ENCODE results near the gene AQR. TPM values are rescaled to one million over a fixed set of nuclear protein-coding genes. Genes with fewer than 3 reads are reported as not detected.
"Not testable (repeated sequence)": the region's sequence is repeated elsewhere in the genome, so short reads cannot be mapped to it uniquely, and the experiment has no call there.

AQR gene
- total and polyA plus RNA-seq, 10 of the 15 experiments (the other 5 are each of a cell fraction or from before 2014, with no cell fraction given): 18.2 to 53.5 (median 32.6) TPM

DNA sequence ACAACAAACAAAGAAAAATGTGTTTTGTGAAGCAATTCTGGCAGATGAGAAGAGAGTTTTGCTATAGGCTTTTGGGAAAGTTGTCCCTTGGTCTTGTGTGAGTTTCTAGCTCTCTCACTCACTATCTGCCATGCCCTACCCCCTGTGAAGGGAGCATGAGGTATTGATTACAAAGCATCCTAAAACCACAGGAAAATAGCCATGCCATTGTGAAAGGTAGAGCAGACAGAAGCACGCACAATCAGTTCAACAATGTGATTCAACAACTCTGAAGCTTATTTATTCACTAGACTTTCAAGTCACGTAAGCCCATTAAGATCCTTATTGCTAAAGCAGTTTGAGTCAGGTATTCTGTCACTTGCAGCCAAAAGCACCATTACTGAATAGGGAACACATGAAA, 6.5 kb upstream of the AQR start (continued):
- TF ChIP-seq, protein P1, sequence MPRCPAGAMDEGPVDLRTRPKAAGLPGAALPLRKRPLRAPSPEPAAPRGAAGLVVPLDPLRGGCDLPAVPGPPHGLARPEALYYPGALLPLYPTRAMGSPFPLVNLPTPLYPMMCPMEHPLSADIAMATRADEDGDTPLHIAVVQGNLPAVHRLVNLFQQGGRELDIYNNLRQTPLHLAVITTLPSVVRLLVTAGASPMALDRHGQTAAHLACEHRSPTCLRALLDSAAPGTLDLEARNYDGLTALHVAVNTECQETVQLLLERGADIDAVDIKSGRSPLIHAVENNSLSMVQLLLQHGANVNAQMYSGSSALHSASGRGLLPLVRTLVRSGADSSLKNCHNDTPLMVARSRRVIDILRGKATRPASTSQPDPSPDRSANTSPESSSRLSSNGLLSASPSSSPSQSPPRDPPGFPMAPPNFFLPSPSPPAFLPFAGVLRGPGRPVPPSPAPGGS (IDR thresholded peaks at IDR 0.05; ENCODE audit: borderline replicate concordance, insufficient read depth, low read depth, low read length, poor library complexity, severe bottlenecking): no peak
- TF ChIP-seq TBL1XR1 (IDR thresholded peaks at IDR 0.05; ENCODE audit: low read depth, low read length) (no peak), STAT3 (IDR thresholded peaks at IDR 0.05; ENCODE audit: low read depth, low read length) (no peak)

DNA sequence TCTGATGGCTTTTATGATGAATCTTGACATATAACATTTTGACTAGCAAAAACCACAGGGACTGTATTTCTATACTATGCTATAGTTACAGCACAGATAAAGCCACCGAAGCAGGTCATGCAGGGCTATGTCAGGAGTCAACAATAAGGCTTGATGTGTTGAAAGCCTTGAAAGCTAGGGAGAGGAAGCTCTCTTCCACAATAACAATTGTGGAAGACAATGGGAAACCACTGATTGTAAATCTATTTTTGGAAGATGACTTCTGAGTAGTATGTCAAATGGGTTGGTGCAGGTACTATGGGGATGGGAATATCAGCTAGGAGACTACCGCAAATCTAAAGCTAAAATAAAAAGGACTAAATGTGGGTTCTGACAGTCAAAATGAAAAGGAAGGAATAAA, 4.0 kb upstream of the AQR start:
- Histone ChIP-seq H3K9ac (ENCODE audit: control insufficient read depth, insufficient read depth, low read length) (no peak overlapping the region), H2AFZ (ENCODE audit: control insufficient read depth, low read depth, low read length) (no peak overlapping the region), H3K79me2 (ENCODE audit: control insufficient read depth, insufficient read depth, low read length) (peaks cover 12% of the 10 kb centered on the region), H4K20me1 (ENCODE audit: control insufficient read depth, insufficient read depth) (no peaks in the 10 kb centered on the region), H3K27me3 (replicated peaks in 1 of 2; ENCODE audit: control insufficient read depth in 2 of 2, insufficient read depth in 2 of 2, low read length in 1 of 2) (no peaks in the 10 kb centered on the region), H3K4me1 (ENCODE audit: control insufficient read depth, insufficient read depth, low read length) (peaks cover 2% of the 10 kb centered on the region; the same call in 1 of the 2 replicates), H3K27ac (ENCODE audit: control insufficient read depth, insufficient read depth) (no peak overlapping the region), H3K36me3 (ENCODE audit: control insufficient read depth in 2 of 2, insufficient read depth in 2 of 2, low read length in 1 of 2) (peaks cover 0 to 3% of the 10 kb centered on the region in 2 experiments; a peak in 1 of 4 replicates), H3K9me3 (replicated peaks; ENCODE audit: control insufficient read depth, insufficient read depth, low read length) (no peaks in the 10 kb centered on the region), H3K4me2 (ENCODE audit: control insufficient read depth, insufficient read depth) (no peak overlapping the region), H3K4me3 (no peak overlapping the region)
- CTCF ChIA-PET: interaction anchor here (1.7 kb wide), 1 partner anchor 11 kb away, joined by 8 read pairs; no protein-coding TSS in a partner anchor
- POLR2A ChIA-PET: interaction anchor here (1.7 kb wide), 1 partner anchor 14 kb away, joined by 3 read pairs; no protein-coding TSS in a partner anchor
- in situ Hi-C loops (cut with MboI) (no loop called here), intact Hi-C loops (cut with micrococcal nuclease; ENCODE audit: unreplicated experiment) (no loop called here)
- DNase-seq (ENCODE audit: low read depth, low spot score): no peak
- RAD21 ChIA-PET (ENCODE audit: unreplicated experiment): no interaction called here
- 75% methylated on average over 2 of the region's 2 CpGs for WGBS (ENCODE audit: insufficient coverage, insufficient replicate concordance, low lambda C conversion rate, missing lambda C conversion rate)
- TF ChIP-seq NFXL1 (IDR thresholded peaks at IDR 0.05; ENCODE audit: borderline replicate concordance) (no peak), BCL11A (IDR thresholded peaks at IDR 0.05; ENCODE audit: low read depth, low read length) (no peak)
- TF ChIP-seq, protein P2, sequence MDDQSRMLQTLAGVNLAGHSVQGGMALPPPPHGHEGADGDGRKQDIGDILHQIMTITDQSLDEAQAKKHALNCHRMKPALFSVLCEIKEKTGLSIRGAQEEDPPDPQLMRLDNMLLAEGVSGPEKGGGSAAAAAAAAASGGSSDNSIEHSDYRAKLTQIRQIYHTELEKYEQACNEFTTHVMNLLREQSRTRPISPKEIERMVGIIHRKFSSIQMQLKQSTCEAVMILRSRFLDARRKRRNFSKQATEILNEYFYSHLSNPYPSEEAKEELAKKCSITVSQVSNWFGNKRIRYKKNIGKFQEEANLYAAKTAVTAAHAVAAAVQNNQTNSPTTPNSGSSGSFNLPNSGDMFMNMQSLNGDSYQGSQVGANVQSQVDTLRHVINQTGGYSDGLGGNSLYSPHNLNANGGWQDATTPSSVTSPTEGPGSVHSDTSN (IDR thresholded peaks at IDR 0.05; ENCODE audit: insufficient replicate concordance, low read depth, low read length): no peak
- no peak for ATAC-seq
- no TSS peak for BruUV-seq (replicated peaks)
- FAIRE-seq: no peak
- SMC1A ChIA-PET (ENCODE audit: uncharacterized antibody, unreplicated experiment): interaction anchor here (0.7 to 2.2 kb wide), 2 partner anchors 10 to 20 kb away, joined by 3 to 6 read pairs; no protein-coding TSS in a partner anchor

DNA sequence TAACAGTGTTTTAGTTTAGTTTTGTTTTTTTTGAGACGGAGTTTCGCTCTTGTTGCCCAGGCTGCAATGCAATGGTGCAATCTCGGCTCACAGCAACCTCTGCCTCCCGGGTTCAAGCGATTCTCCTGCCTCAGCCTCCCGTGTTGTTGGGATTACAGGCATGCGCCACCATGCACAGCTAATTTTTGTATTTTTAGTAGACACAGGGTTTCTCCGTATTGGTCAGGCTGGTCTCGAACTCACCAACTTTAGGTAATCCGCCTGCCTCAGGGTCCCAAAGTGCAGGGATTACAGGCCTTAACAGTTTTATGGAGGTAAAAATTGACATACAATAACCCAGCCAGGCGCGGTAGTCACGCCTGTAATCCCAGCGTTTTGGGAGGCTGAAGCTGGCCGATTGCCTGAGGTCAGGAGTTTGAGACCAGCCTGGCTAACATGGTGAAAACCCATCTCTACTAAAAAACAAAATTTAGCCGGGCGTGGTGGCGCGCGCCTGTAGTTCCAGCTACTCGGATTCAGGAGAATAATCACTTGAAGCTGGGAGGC, 629 bp upstream of the AQR start:
- WGBS (ENCODE audit: insufficient coverage, insufficient replicate concordance, low lambda C conversion rate, missing lambda C conversion rate): 62% methylated on average over 21 of the region's 21 CpGs
- peak overlapping the region; percentile 81 for H2AFZ ChIP-seq (ENCODE audit: control insufficient read depth, low read depth, low read length)
- ChIA-PET RAD21 (ENCODE audit: unreplicated experiment) (interaction anchor here (0.6 to 2.1 kb wide), 3 partner anchors 15 to 35 kb away, joined by 3 to 19 read pairs (median 10); partner anchors contain the start of gene ZNF770), CTCF (interaction anchor here (0.6 to 4.3 kb wide), 12 partner anchors 10 to 908 kb away, joined by 3 to 81 read pairs (median 4); partner anchors contain the start of gene ZNF770), SMC1A (ENCODE audit: uncharacterized antibody, unreplicated experiment) (interaction anchor here (0.7 to 1.5 kb wide), 3 partner anchors 15 to 19 kb away, joined by 3 to 9 read pairs (median 7); partner anchors contain the start of gene ZNF770), POLR2A (interaction anchor here (0.9 to 2.9 kb wide), 3 partner anchors 17 to 25 kb away, joined by 3 to 33 read pairs (median 4); partner anchors contain the start of gene ZNF770)
- H3K4me2 ChIP-seq (ENCODE audit: control insufficient read depth, insufficient read depth): peak overlapping the region; percentile 76
- H3K36me3 ChIP-seq (ENCODE audit: control insufficient read depth in 2 of 2, insufficient read depth in 2 of 2, low read length in 1 of 2); H3K9me3 ChIP-seq (replicated peaks; ENCODE audit: control insufficient read depth, insufficient read depth, low read length); in situ Hi-C loops (cut with MboI); intact Hi-C loops (cut with micrococcal nuclease; ENCODE audit: unreplicated experiment); ATAC-seq; H3K4me1 ChIP-seq (ENCODE audit: control insufficient read depth, insufficient read depth, low read length); BruUV-seq (replicated peaks); FAIRE-seq; H3K27ac ChIP-seq (ENCODE audit: control insufficient read depth, insufficient read depth); DNase-seq (ENCODE audit: low read depth, low spot score); H4K20me1 ChIP-seq (ENCODE audit: control insufficient read depth, insufficient read depth); H3K27me3 ChIP-seq (replicated peaks in 1 of 2; ENCODE audit: control insufficient read depth in 2 of 2, insufficient read depth in 2 of 2, low read length in 1 of 2): not testable (repeated sequence)
- peaks cover 32% of the 10 kb centered on the region for H3K79me2 ChIP-seq (ENCODE audit: control insufficient read depth, insufficient read depth, low read length)
- H3K9ac ChIP-seq (ENCODE audit: control insufficient read depth, insufficient read depth, low read length): peak overlapping the region; percentile 91; the same call in 1 of the 2 replicates
- H3K4me3 ChIP-seq: peak overlapping the region; percentile 81

Measured in GM12878 (cell line).